Inferior parietal cortex (tissue), 1 donor: Measurements from ENCODE around the gene SCUBE1.

Source experiments
- DNase-seq: peaks from one replicate; pipeline ENCODE4 v3.0.0-alpha.2; 2016; ENCODE audit errors: extremely low spot score

SCUBE1 gene

DNA sequence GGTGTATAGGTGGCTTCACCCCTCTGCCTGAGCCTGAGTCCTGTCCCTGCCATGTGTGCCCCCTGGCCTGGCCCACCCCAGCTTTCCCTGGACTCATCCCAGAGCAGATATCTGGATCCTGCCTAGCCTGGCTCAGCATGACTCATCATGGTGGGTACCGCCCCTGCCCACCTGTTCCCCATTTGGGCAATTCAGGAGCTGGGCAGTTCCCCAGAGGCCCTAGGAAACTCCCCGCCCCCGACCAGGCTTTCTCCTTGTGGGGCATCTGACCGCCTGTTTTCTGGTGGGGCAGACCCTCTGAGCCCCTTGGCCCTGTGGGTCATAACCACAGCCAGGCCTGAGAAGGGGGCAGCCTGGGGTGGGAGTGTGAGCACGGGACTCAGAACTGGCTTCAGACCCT is 187.4 kb downstream of the SCUBE1 start:
- no peak for DNase-seq

DNA sequence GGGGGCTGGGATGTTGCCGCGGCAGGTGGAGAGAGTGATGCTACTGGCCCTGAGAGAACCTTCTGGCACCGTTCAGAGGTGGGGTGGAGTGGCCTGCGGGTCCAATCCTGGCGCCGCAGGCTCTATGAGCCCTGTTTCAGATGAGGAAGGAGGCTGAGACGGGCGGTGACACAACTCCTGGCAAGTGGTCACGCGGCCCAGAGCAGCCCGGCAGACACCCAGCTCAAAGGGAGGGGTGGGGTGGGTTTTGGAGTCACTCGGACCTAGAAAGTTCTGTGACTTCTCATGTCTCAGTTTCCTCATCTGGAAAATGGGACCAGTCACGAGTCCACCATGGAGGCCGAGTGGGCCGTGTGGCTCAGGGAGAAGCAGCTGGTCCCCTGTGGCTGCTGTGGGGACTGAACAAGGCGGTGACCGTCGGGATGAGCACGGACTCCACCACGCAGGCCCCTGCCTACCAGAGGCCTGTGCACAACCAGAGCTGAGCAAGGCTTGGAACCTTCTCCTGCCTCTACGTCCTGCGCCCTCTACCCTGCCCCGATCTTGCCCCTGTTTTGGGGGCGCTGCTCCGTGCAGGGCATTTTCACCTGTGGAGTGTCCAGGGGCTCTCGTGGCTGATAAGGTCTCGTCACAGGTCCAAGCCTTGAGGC is 188.2 kb downstream of the SCUBE1 start:
- no peak for DNase-seq

DNA sequence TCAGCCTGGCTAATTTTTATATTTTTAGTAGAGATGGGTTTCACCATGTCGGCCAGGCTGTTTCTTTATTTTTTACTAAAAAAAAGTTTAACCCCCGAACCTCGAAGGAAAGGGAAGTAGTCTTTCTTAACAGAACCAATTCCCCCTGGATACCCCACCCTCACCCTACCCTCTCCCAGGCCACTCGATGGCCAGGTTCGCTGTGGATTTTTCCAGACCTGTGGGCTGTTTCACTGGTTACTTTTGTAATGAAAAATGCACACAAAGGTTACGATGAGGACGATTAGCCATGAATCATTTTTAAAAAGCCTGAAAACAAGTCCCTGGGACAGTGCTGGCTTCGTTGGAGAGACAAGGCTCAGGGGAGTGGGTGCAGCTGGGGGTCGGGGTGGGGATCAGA is 189.3 kb downstream of the SCUBE1 start:
- DNase-seq, result no peak

DNA sequence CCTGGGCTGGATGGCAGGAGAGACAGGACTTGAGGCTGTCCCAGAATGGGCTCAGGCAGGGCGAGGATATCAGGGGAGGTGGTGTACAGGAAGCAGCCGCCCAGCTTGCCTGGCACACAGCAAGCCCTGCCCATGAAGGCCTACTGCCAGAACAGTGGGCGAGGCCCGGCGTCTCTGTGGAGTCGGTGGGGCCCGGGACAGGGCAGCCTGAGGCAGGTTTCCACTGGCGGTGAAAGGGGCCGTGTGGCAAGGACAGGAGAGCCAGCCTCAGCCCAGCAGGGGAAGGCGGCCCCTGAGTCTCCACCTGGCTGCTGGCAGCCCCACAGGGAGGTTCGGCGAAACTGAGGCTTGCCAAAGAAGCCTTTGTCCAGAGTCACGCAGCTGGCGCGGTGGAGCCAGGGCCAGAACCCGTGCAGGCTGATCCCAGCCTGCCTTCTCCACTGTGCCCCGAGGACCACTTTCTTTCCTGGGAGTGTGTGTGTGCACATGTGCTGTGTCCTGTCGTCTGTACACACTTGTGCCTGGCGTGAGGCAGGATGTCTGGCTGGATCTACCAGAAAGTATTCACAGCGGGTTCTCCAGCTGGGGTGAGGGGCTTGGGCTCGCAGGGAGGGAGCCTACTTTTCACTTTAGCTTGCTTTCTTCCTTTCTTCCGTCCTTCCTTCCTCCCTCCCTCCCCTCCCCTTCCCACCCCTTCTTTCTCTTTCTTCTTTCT is 190.7 kb downstream of the SCUBE1 start:
- no peak for DNase-seq

DNA sequence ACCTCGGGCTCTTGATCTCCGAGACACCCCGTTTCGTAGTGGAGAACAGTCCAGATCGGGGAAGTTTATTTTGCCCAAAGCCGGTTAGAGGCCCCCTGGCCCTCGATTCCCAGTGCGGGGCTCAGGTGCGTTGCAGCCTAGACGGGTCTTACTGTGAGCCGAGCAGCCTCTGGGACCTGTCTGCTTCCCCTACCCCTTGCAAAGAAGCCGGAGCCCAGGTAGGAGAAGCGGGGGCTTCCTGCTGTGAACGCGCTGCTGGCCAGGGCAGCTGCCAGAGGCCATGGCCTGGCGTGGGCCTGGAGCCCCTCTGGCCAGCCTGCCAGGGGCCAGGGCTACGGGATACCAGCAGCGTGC is 191.2 kb downstream of the SCUBE1 start:
- no peak for DNase-seq

DNA sequence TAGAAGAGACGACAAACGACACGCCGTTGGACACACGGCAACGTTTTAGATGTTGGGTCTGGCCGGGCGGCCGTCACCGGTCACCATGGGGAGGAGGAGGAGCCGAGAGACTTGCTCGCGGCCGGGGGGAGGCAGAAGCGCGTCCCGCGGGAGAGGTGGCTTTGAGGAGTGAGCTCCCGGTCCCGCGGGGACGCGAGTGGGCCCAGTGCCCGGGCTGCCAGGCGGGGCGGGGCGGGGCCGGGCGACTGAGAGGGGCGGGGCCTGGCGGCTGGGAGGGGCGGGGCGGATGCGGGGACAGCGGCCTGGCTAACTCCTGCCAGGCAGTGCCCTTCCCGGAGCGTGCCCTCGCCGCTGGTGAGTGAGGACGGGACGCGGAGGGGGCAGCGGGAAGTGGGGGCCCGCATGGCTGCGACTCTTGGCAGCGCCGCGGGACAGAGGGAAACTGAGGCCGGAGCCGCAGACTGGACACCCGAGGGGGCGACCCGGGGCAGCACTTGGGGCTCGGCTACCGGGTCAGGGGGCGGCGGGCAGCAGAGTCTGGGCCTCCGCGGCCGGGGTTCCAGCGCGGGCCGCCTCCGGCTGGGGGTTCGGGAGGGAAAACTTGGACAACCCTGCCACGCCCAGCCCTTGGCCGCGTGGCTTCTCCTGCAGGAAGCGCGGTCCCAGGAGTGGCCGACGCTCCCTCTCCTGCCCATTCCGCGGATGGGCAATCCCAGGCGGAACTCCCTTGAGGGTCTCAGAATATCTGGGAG is 191.7 kb downstream of the SCUBE1 start, which contains the start of gene TSPO:
TSPO (plus strand) TSS at position 309 of the 752 bp plus-strand sequence. CDS start 7,680 bp downstream, outside the sequence.
- DNase-seq, result peak; percentile 38

DNA sequence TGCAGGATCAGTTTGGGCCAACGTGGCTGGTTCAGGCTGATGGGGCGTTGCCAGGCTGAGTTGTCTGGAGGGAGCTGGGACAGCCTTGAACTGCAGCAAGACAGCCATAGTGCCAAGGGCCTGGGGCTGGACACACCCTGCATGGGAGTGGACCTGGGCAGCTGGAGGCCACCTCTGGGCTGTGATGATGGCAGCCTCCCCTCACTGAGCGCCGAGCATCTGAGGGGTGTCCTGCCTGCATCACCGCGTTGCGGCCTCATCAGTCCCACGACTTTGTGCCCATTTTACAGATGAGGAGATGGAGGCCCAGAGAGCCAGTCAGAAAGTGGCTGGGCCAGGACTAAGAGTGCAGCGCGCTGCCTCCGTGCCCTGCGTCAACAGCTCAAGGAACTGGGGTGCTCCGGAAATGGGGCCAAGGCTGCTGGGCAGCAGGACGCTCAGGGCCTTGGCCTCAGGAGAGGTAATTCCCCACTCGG is 192.4 kb downstream of the SCUBE1 start:
- no peak for DNase-seq

DNA sequence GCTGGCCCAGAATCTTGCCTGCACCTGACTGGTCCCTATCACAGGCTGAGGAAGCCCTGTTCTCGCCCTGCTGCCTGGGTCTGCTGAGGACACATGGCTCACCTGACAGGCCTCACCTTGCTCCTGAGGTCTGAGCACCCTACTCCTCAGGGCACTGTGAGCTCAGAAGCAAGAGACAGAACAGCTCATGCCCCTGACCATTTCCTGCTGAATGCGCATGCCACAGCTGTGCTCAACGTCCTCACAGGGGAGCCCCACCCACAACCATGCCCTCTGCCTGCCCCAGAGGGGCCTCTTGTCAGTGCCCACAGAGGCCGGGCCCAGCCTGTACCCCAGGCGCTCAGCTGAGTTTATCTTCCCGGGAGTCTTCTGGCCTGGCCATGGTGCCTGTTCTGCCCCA is 194.6 kb downstream of the SCUBE1 start:
- DNase-seq, result no peak

DNA sequence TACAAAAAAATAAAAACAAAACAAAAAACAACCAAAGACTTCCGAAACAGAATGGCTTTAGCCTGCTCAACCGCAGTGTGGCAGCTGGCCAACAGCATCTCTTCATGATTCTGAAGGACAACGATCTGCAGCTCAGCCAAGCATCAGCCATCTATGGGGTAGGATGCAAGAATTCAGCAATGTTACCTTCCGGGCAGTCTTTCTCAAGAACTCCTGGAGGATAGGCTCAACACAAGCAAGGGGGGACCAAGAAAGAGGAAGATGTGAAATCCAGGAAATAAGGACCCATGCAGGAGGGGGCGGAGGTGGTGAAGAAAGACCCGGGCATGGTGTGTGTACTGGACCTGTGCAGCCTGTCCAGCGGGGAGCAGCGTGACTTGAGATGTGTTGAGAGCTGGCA is 195.4 kb downstream of the SCUBE1 start:
- DNase-seq, result no peak
